ENCODE data around the gene OR1G1.
"Not testable (repeated sequence)": the region's sequence is repeated elsewhere in the genome, so short reads cannot be mapped to it uniquely, and the experiment has no call there.

OR1G1 gene

GRCh38 chr17:3127451-3127850 lies at the start of gene OR1G1:
OR1G1 (minus strand) TSS chr17:3127551; CDS start chr17:3127551, 0 bp downstream.
- no peak for FAIRE-seq

GRCh38 chr17:3167574-3167973 lies 40.2 kb upstream of the OR1G1 start:
- FAIRE-seq, result no peak

DNA sequence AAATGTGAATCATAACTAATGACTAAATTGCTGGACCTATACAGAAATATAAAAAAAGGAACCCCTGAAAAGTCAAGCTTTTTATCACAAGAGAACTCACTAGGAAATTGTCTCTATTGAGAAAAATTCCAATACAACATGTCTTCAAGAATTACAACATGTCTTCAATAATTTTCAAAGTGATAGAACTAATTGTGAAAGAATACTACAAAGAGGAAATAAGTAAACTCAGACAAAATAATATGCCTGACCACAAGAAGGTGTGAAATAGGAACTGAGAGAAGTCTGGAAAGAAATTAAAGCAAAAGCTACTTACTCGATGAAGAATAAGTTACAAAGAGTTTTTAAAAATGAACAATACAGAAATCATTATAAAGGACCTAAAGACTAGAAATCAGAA lies 29.9 kb upstream of the OR1G1 start:
- FAIRE-seq, result no peak

- FAIRE-seq, result not testable (repeated sequence)
These were observed 10.1 kb upstream of the OR1G1 start for GRCh38 chr17:3137494-3137893.

DNA sequence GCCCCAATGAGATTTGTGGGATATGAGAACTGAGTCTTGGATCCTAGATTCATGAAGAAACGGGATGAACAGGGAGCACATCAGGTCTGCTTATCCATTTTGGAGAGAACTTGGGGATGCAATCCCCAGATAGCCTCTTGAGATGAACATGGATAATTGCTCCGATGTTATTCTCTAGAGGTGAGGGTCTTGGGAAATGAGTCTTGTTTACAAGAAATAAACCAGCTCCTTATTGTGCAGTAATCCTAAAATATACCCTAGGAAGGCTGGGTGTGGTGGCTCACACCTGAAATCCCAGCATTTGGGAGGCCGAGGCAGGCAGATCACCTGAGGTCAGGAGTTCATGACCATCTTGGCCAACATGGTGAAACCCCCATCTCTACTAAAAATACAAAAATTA lies 23.0 kb downstream of the OR1G1 start, which contains the start of gene OR1D2:
Gene OR1D2, minus strand, starts transcription at position 101 of the 400 bp plus-strand sequence. CDS start 11,426 bp downstream, outside the sequence.
- FAIRE-seq, result no peak
